AG04450 (cell line): ENCODE measurements around the gene MICAL3. TPM values are rescaled to one million over a fixed set of nuclear protein-coding genes. Genes with fewer than 3 reads are reported as not detected.

Source experiments
- CTCF ChIA-PET: fragments of 300-600, 350-600 bp; formaldehyde crosslinking; extraction: SDS; loops from one replicate; lab custom pipeline; 2022; ENCODE audit warnings: antibody characterized with exemption, inconsistent platforms; lab: Charles Lee
- POLR2A ChIA-PET: fragments of 350-600 bp; formaldehyde crosslinking; extraction: SDS; loops from one replicate; lab custom pipeline; 2021; ENCODE audit warnings: antibody characterized with exemption, inconsistent platforms; lab: Yijun Ruan, JAX
- DNase-seq: peaks from one replicate; pipeline ENCODE4 v3.0.0-alpha.2; 2011; ENCODE audit warnings: low read depth, low spot score
- H3K27ac ChIP-seq: one replicate; pipeline ENCODE4 v1.5.1; 2012; ENCODE audit warnings: low read depth, low read length, control low read depth
- H3K27me3 ChIP-seq: one replicate; pipeline ENCODE4 v1.6.0; 2012; ENCODE audit warnings: low read length; ENCODE audit not compliant: control insufficient read depth, insufficient read depth
- H3K4me3 ChIP-seq: 2 replicates; pipeline ENCODE4 v1.5.1; 2011; ENCODE audit warnings: mild to moderate bottlenecking, low read depth, low read length, control low read depth
- H3K9me3 ChIP-seq: 2 replicates; pipeline ENCODE4 v1.5.1; 2012; ENCODE audit warnings: low read length; ENCODE audit not compliant: control insufficient read depth, insufficient read depth
- CTCF ChIP-seq: IDR thresholded peaks from 2 replicates; pipeline ENCODE4 v1.5.1; 2011; ENCODE audit warnings: low read depth, low read length, control low read depth, inconsistent platforms
- polyA plus RNA-seq: library from polyadenylated mRNA; depleted of rRNA; stranded (reverse); fragments of >200 nt; gene quantifications from 2 replicates; pipeline ENCODE4 v1.2.3, GENCODE V29; 2011

MICAL3 gene
- polyA plus RNA-seq, 1 experiment: 17.8 TPM

DNA sequence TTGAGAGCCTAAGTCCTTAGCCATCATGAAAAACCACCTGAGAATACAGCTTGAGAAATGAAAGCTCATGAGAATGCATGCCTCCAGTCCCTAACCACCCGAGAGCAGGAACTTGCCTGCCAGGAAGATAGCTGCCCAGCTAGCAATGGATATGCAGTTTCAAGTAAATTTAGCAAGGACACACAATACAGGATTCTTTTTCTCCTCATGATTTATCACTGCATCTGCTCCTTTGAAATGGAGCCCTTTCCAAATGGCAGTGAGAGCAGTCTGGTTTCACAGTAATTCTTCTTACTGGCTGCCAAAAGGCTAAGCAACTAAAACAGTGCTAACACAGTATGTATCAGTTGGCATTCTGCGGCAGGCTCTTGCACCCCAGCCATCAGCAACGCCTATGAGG, 109.9 kb downstream of the MICAL3 start:
- CTCF ChIA-PET: no interaction called here
- no peak overlapping the region for H3K4me3 ChIP-seq
- H3K9me3 ChIP-seq: no peaks in the 10 kb centered on the region
- no peak overlapping the region for H3K27ac ChIP-seq
- H3K27me3 ChIP-seq: no peaks in the 10 kb centered on the region
- DNase-seq: no peak
- POLR2A ChIA-PET: no interaction called here
- no peak for TF ChIP-seq CTCF

- no peak for DNase-seq
- CTCF ChIA-PET: no interaction called here
- H3K4me3 ChIP-seq: no peak overlapping the region
- no peaks in the 10 kb centered on the region for H3K9me3 ChIP-seq
- no peak for TF ChIP-seq CTCF
- POLR2A ChIA-PET: no interaction called here
- H3K27ac ChIP-seq: no peak overlapping the region
- H3K27me3 ChIP-seq: no peaks in the 10 kb centered on the region
Measured at GRCh38 chr22:17913801-17914347, 110.5 kb downstream of the MICAL3 start.

GRCh38 chr22:17912945-17913721, 111.2 kb downstream of the MICAL3 start:
- CTCF ChIA-PET: interaction anchor here (1.0 kb wide), 1 partner anchor 163 kb away, joined by 3 read pairs; no protein-coding TSS in a partner anchor
- DNase-seq: no peak
- H3K27ac ChIP-seq: no peak overlapping the region

GRCh38 chr22:17911887-17912286, 112.5 kb downstream of the MICAL3 start:
- Histone ChIP-seq H3K9me3 (no peaks in the 10 kb centered on the region), H3K4me3 (no peak overlapping the region), H3K27ac (peak overlapping the region; percentile 87), H3K27me3 (no peaks in the 10 kb centered on the region)
- no peak for DNase-seq
- POLR2A ChIA-PET: interaction anchor here (1.1 kb wide), 1 partner anchor 58 kb away, joined by 6 read pairs; no protein-coding TSS in a partner anchor
- no peak for TF ChIP-seq CTCF
- CTCF ChIA-PET: interaction anchor here (1.0 to 4.3 kb wide), 2 partner anchors 8 to 165 kb away, joined by 3 to 43 read pairs; partner anchors contain the start of gene PEX26

More at GRCh38 chr22:17912945-17913721, 111.2 kb downstream of the MICAL3 start:
- POLR2A ChIA-PET: no interaction called here
- Histone ChIP-seq H3K27me3 (no peaks in the 10 kb centered on the region), H3K4me3 (no peak overlapping the region), H3K9me3 (no peaks in the 10 kb centered on the region)
- TF ChIP-seq CTCF: no peak

GRCh38 chr22:17911312-17911705, 113.1 kb downstream of the MICAL3 start:
- peak overlapping the region; percentile 87 for H3K27ac ChIP-seq
- CTCF ChIA-PET: interaction anchor here (1.0 to 4.3 kb wide), 3 partner anchors 9 to 165 kb away, joined by 3 to 43 read pairs (median 3); partner anchors contain the start of gene PEX26
- POLR2A ChIA-PET: interaction anchor here (0.6 to 1.3 kb wide), 3 partner anchors 14 to 75 kb away, joined by 3 to 6 read pairs (median 3); no protein-coding TSS in a partner anchor

More at GRCh38 chr22:17911312-17911705, 113.1 kb downstream of the MICAL3 start:
- no peak for DNase-seq
- Histone ChIP-seq H3K4me3 (no peak overlapping the region), H3K27me3 (no peaks in the 10 kb centered on the region), H3K9me3 (no peaks in the 10 kb centered on the region)
- TF ChIP-seq CTCF: no peak
